ENCODE data around the gene SMIM28.

SMIM28 gene

GRCh38 chr6:138429761-138430160 lies 52.1 kb downstream of the SMIM28 start:
- no peaks in the 10 kb centered on the region for H3K36me3 ChIP-seq (ENCODE audit: insufficient read depth, low read length)

GRCh38 chr6:138430361-138431145 lies 52.8 kb downstream of the SMIM28 start:
- Histone ChIP-seq H3K27me3 (ENCODE audit: insufficient read depth, low read length) (no peaks in the 10 kb centered on the region), H3K9me2 (ENCODE audit: low read depth, low read length) (no peaks in the 10 kb centered on the region), H3K4me1 (ENCODE audit: insufficient read depth, low read length, severe bottlenecking) (no peaks in the 10 kb centered on the region), H3K9me3 (ENCODE audit: low read length) (no peaks in the 10 kb centered on the region), H3K4me3 (ENCODE audit: low read depth, low read length, poor library complexity, severe bottlenecking) (no peak overlapping the region), H3F3A (ENCODE audit: insufficient read depth, low read length) (no peaks in the 10 kb centered on the region), H3K79me2 (ENCODE audit: insufficient read depth, low read length) (no peaks in the 10 kb centered on the region), H3K36me3 (ENCODE audit: insufficient read depth, low read length) (no peaks in the 10 kb centered on the region), H2AFZ (ENCODE audit: low read length) (no peak overlapping the region), H3K27ac (ENCODE audit: low read depth, low read length, poor library complexity, severe bottlenecking) (no peak overlapping the region), H4K20me1 (ENCODE audit: insufficient read depth, low read length) (no peaks in the 10 kb centered on the region), H3K9ac (ENCODE audit: low read length) (no peak overlapping the region), H3K4me2 (ENCODE audit: low read length) (no peak overlapping the region)
- TF ChIP-seq EZH2 (IDR thresholded peaks at IDR 0.05; ENCODE audit: borderline replicate concordance, low read length) (no peak), CTCF (IDR thresholded peaks at IDR 0.05; ENCODE audit: low read length) (no peak)

More at GRCh38 chr6:138429761-138430160, 52.1 kb downstream of the SMIM28 start:
- Histone ChIP-seq H3K79me2 (ENCODE audit: insufficient read depth, low read length) (no peaks in the 10 kb centered on the region), H3K9me2 (ENCODE audit: low read depth, low read length) (no peaks in the 10 kb centered on the region), H3K9ac (ENCODE audit: low read length) (no peak overlapping the region), H3K4me2 (ENCODE audit: low read length) (no peak overlapping the region), H3K27ac (ENCODE audit: low read depth, low read length, poor library complexity, severe bottlenecking) (no peak overlapping the region), H3K4me3 (ENCODE audit: low read depth, low read length, poor library complexity, severe bottlenecking) (no peak overlapping the region), H3K4me1 (ENCODE audit: insufficient read depth, low read length, severe bottlenecking) (no peaks in the 10 kb centered on the region), H3F3A (ENCODE audit: insufficient read depth, low read length) (no peaks in the 10 kb centered on the region), H3K9me3 (ENCODE audit: low read length) (no peaks in the 10 kb centered on the region), H2AFZ (ENCODE audit: low read length) (no peak overlapping the region), H4K20me1 (ENCODE audit: insufficient read depth, low read length) (no peaks in the 10 kb centered on the region), H3K27me3 (ENCODE audit: insufficient read depth, low read length) (no peaks in the 10 kb centered on the region)
- TF ChIP-seq CTCF (IDR thresholded peaks at IDR 0.05; ENCODE audit: low read length) = no peak
- no peak for TF ChIP-seq EZH2 (IDR thresholded peaks at IDR 0.05; ENCODE audit: borderline replicate concordance, low read length)

DNA sequence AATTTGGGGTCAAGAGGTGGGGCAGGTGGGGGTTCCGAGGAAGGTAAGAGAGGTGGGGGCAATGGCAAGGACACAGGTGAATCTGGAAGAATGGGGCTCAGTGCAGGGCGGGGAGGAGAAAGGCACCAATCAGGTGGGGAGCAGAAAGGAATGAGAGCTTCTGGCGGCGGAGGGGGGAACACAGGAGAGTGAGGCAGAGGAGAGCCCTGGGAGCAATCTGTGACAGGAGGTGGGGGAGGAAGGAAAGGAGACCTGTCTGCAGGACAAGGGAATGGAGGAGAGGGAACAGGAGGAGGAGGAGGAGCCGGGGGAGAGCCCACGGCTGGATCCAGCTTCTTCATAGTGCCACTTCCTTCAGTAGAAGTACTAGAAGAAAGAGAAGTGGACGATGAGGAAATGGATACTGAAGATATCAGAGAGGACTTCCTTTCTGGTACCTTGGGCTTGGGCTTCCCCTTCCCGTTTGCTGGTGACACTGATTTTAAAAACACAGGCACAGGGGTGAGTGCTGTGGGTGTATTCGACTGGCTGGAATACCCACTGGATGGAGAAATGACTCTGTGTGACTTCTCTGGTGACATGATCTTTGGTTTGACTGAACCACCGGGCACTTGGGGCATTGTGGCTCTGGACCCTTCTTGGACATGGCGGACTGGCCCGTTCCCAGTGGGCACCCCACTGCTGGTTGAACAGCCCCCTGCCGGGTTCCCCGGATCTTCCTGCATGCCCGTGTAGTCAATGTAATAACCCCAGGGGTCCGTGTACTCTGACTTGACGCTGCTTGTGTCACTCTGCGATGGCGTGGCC lies 53.8 kb downstream of the SMIM28 start:
- Histone ChIP-seq H3K9me2 (ENCODE audit: low read depth, low read length) (no peaks in the 10 kb centered on the region), H3K4me2 (ENCODE audit: low read length) (no peak overlapping the region), H3K27ac (ENCODE audit: low read depth, low read length, poor library complexity, severe bottlenecking) (no peak overlapping the region), H2AFZ (ENCODE audit: low read length) (no peak overlapping the region), H3K27me3 (ENCODE audit: insufficient read depth, low read length) (no peaks in the 10 kb centered on the region), H3K4me3 (ENCODE audit: low read depth, low read length, poor library complexity, severe bottlenecking) (no peak overlapping the region), H3K79me2 (ENCODE audit: insufficient read depth, low read length) (no peaks in the 10 kb centered on the region), H3K36me3 (ENCODE audit: insufficient read depth, low read length) (no peaks in the 10 kb centered on the region), H3K4me1 (ENCODE audit: insufficient read depth, low read length, severe bottlenecking) (no peaks in the 10 kb centered on the region), H3F3A (ENCODE audit: insufficient read depth, low read length) (no peaks in the 10 kb centered on the region), H4K20me1 (ENCODE audit: insufficient read depth, low read length) (no peaks in the 10 kb centered on the region), H3K9ac (ENCODE audit: low read length) (no peak overlapping the region), H3K9me3 (ENCODE audit: low read length) (no peaks in the 10 kb centered on the region)
- TF ChIP-seq EZH2 (IDR thresholded peaks at IDR 0.05; ENCODE audit: borderline replicate concordance, low read length) = no peak
- no peak for TF ChIP-seq CTCF (IDR thresholded peaks at IDR 0.05; ENCODE audit: low read length)
